Measurements from ENCODE around the gene PDZK1IP1. TPM values are rescaled to one million over a fixed set of nuclear protein-coding genes. Genes with fewer than 3 reads are reported as not detected.
A peak's percentile ranks its signal among the peaks of the same experiment; 100 is the strongest.

PDZK1IP1 gene
- total and polyA plus RNA-seq, 2 donors (not counting 1 experiment from before 2014, with no cell fraction given), result 0.21 TPM; not detected in 1

DNA sequence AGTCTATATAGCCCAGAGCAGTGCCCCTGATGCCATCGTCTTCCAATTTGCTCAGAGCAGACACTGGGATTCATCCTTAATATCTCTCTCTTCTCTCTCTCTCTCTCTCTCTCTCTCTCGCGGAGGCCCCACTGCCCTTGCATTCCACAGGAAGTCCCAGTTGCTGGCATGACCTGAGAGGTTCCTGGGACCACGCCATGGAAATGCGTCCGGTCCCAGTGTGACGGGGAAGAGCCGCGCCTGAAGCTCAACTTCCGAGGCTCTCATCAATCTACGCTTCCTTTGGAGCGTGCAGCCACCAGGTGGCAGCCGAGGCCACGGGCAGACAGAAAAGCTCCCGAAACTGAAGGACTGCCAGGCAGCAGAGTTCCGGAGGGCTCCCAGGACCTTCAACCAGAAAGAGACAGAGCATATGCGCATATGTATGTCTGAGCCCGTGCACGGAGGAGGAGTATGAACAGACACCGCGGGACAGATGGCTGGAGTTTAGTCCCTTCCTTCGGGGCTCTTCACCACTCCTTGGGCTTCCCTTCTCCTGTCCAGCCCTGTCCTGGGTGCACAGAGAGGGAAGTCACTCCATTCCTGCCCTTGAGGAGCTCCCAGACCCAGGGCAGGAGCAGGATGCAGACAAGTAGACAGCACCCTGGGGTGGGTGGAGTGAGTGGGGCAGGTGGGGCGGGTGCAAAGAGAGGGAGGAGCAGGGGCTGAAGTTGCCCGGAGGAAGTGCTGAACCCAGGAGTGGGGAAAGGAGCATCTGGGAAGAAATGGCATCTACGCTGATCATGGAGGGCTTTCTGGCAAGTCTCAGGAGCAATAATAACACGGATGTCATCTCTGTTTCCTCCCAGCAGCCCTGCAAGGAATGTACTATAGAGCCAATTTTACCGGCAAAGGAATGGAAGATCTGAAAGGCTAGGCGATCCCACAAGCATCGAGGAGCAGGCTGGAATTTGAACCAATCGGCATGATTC, 10.5 kb downstream of the PDZK1IP1 start:
- no peaks in the 10 kb centered on the region for H4K20me1 ChIP-seq (ENCODE audit: control insufficient read depth, insufficient read depth, low read length, poor library complexity, severe bottlenecking)
- ChIA-PET CTCF (interaction anchor here (0.9 to 3.1 kb wide), 15 partner anchors 9 to 548 kb away, joined by 3 to 31 read pairs (median 5); partner anchors contain the start of genes PDZK1IP1 and STIL), POLR2A (no interaction called here)
- no peaks in the 10 kb centered on the region for H3K9me3 Mint-ChIP-seq (ENCODE audit: insufficient read depth)
- peak overlapping the region; percentile 42 for H3K9ac ChIP-seq (ENCODE audit: low read length)
- peaks cover 0 to 7% (median 0%) of the 10 kb centered on the region in 3 donors for H3K9me3 ChIP-seq (ENCODE audit: control extremely low read depth in 1 of 3, control insufficient read depth in 2 of 3, insufficient read depth in 1 of 3, low read length in 2 of 3)
- DNase-seq (peak; percentile 69), ATAC-seq (ENCODE audit: low read depth) (peak; percentile 69)
- no peaks in the 10 kb centered on the region for H3K36me3 ChIP-seq (replicated peaks in 1 of 2; ENCODE audit: control extremely low read depth in 1 of 2, control insufficient read depth in 1 of 2, extremely low read depth in 1 of 2, insufficient read depth in 2 of 2, low read length in 1 of 2)
- H3K4me1 ChIP-seq (ENCODE audit: control insufficient read depth in 2 of 2, insufficient read depth in 2 of 2, low read length in 2 of 2), result peaks cover 6 to 11% of the 10 kb centered on the region in 2 donors
- no peaks in the 10 kb centered on the region for H3K79me2 ChIP-seq (ENCODE audit: control insufficient read depth, insufficient read depth, low read length)
- no peak overlapping the region for H3K27ac ChIP-seq (ENCODE audit: low read length in 2 of 2)
- H3K4me2 ChIP-seq (replicated peaks; ENCODE audit: low read depth, low read length, poor library complexity, severe bottlenecking), result peak overlapping the region; percentile 70
- peak overlapping the region; percentile 1 for H3K27ac Mint-ChIP-seq
- peak overlapping the region in 3 of 5 experiments; percentile 18 to 45 (median 31) for H3K4me3 ChIP-seq (ENCODE audit: control extremely low read depth in 1 of 5, extremely low read depth in 1 of 5, insufficient read depth in 1 of 5, low read depth in 2 of 5, low read length in 4 of 5)
- WGBS (ENCODE audit: insufficient coverage), result 15% methylated on average over 27 of the region's 30 CpGs
- peaks cover 0 to 25% (median 7%) of the 10 kb centered on the region in 4 experiments for H3K27me3 ChIP-seq (replicated peaks in 1 of 4; ENCODE audit: control extremely low read depth in 1 of 4, control insufficient read depth in 3 of 4, insufficient read depth in 4 of 4, low read length in 3 of 4)
- H3K27me3 Mint-ChIP-seq, result peaks cover 50% of the 10 kb centered on the region
- no peak for TF ChIP-seq EZH2 (IDR thresholded peaks at IDR 0.05; ENCODE audit: borderline replicate concordance, insufficient read depth, low read depth, low read length, poor library complexity, severe bottlenecking)
- TF ChIP-seq, protein P1, sequence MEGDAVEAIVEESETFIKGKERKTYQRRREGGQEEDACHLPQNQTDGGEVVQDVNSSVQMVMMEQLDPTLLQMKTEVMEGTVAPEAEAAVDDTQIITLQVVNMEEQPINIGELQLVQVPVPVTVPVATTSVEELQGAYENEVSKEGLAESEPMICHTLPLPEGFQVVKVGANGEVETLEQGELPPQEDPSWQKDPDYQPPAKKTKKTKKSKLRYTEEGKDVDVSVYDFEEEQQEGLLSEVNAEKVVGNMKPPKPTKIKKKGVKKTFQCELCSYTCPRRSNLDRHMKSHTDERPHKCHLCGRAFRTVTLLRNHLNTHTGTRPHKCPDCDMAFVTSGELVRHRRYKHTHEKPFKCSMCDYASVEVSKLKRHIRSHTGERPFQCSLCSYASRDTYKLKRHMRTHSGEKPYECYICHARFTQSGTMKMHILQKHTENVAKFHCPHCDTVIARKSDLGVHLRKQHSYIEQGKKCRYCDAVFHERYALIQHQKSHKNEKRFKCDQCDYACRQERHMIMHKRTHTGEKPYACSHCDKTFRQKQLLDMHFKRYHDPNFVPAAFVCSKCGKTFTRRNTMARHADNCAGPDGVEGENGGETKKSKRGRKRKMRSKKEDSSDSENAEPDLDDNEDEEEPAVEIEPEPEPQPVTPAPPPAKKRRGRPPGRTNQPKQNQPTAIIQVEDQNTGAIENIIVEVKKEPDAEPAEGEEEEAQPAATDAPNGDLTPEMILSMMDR (IDR thresholded peaks at IDR 0.05), result peak; percentile 79
- H3K4me1 Mint-ChIP-seq, result peaks cover 10% of the 10 kb centered on the region
- H3K4me3 Mint-ChIP-seq, result peak overlapping the region; percentile 83
- intact Hi-C loops (cut with micrococcal nuclease), result no loop called here
- peak overlapping the region; percentile 74 for H2AFZ ChIP-seq (ENCODE audit: insufficient read depth, low read depth, low read length, poor library complexity, severe bottlenecking)

DNA sequence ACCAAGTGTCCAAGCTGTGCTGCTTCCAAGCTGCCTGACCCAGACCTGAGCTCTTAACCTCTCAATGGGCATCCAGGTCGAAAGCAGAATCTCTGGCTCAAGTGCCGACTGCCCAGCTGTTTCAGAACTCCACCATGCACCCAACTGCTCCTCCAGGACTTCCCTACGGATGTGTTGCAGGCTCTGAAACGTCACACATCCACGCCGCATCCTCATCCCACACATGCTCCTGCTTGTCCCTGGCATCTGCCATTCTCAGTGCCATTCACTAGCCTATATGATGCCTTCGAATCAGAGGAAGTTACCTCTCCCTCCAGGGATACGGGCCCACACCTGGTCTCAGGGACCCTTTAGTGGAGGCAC, 11.2 kb downstream of the PDZK1IP1 start:
- Mint-ChIP-seq H3K9me3 (ENCODE audit: insufficient read depth) (no peaks in the 10 kb centered on the region), H3K27ac (no peak overlapping the region), H3K4me3 (peak overlapping the region; percentile 83), H3K4me1 (peaks cover 10% of the 10 kb centered on the region), H3K27me3 (peaks cover 50% of the 10 kb centered on the region)
- 77% methylated on average over 8 of the region's 8 CpGs for WGBS (ENCODE audit: insufficient coverage)
- H3K36me3 ChIP-seq (replicated peaks in 1 of 2; ENCODE audit: control extremely low read depth in 1 of 2, control insufficient read depth in 1 of 2, extremely low read depth in 1 of 2, insufficient read depth in 2 of 2, low read length in 1 of 2), result no peaks in the 10 kb centered on the region
- H3K9me3 ChIP-seq (ENCODE audit: control extremely low read depth in 1 of 3, control insufficient read depth in 2 of 3, insufficient read depth in 1 of 3, low read length in 2 of 3), result peaks cover 0 to 10% (median 0%) of the 10 kb centered on the region in 3 donors
- H3K27ac ChIP-seq (ENCODE audit: low read length in 2 of 2), result no peak overlapping the region
- POLR2A ChIA-PET, result no interaction called here
- H3K79me2 ChIP-seq (ENCODE audit: control insufficient read depth, insufficient read depth, low read length), result no peaks in the 10 kb centered on the region
- no peak overlapping the region for H2AFZ ChIP-seq (ENCODE audit: insufficient read depth, low read depth, low read length, poor library complexity, severe bottlenecking)
- H4K20me1 ChIP-seq (ENCODE audit: control insufficient read depth, insufficient read depth, low read length, poor library complexity, severe bottlenecking), result no peaks in the 10 kb centered on the region
- peaks cover 0 to 25% (median 7%) of the 10 kb centered on the region in 4 experiments for H3K27me3 ChIP-seq (replicated peaks in 1 of 4; ENCODE audit: control extremely low read depth in 1 of 4, control insufficient read depth in 3 of 4, insufficient read depth in 4 of 4, low read length in 3 of 4)
- no peak overlapping the region for H3K4me3 ChIP-seq (ENCODE audit: control extremely low read depth in 1 of 5, extremely low read depth in 1 of 5, insufficient read depth in 1 of 5, low read depth in 2 of 5, low read length in 4 of 5)
- DNase-seq (no peak), ATAC-seq (ENCODE audit: low read depth) (no peak)
- no peak for TF ChIP-seq EZH2 (IDR thresholded peaks at IDR 0.05; ENCODE audit: borderline replicate concordance, insufficient read depth, low read depth, low read length, poor library complexity, severe bottlenecking)
- TF ChIP-seq, protein P1 (IDR thresholded peaks at IDR 0.05), result no peak
- CTCF ChIA-PET, result interaction anchor here (0.9 to 3.1 kb wide), 16 partner anchors 9 to 548 kb away, joined by 3 to 31 read pairs (median 4); partner anchors contain the start of genes PDZK1IP1 and STIL
- peak overlapping the region; percentile 70 for H3K4me2 ChIP-seq (replicated peaks; ENCODE audit: low read depth, low read length, poor library complexity, severe bottlenecking)
- H3K4me1 ChIP-seq (ENCODE audit: control insufficient read depth in 2 of 2, insufficient read depth in 2 of 2, low read length in 2 of 2), result peaks cover 6 to 11% of the 10 kb centered on the region in 2 donors
- intact Hi-C loops (cut with micrococcal nuclease), result no loop called here
- H3K9ac ChIP-seq (ENCODE audit: low read length), result no peak overlapping the region
